Panc1 (cell line): ENCODE measurements around the gene GAPDH. TPM values are rescaled to one million over a fixed set of nuclear protein-coding genes. Genes with fewer than 3 reads are reported as not detected.
A peak's percentile ranks its signal among the peaks of the same experiment; 100 is the strongest.

Source experiments
- ATAC-seq: fragments of 200-7000 bp; cut with Tn5 transposase; 2 replicates; pipeline ENCODE4 v1.9.1; 2020; ENCODE audit warnings: mild to moderate bottlenecking, moderate library complexity
- BruUV-seq: library from RNA; stranded (reverse); fragments of 400-500 nt; replicated peaks from 2 replicates; lab custom pipeline; 2021; lab: Mats Ljungman, UMichigan
- CTCF ChIA-PET: fragments of 300-600 bp; sonication (Branson Sonifier 250); formaldehyde crosslinking; loops from one replicate; lab custom pipeline; 2022; ENCODE audit warnings: antibody characterized with exemption; lab: Charles Lee
- POLR2A ChIA-PET: fragments of 300-600 bp; sonication (Branson Sonifier 250); formaldehyde crosslinking; loops from one replicate; lab custom pipeline; 2022; ENCODE audit warnings: antibody characterized with exemption; lab: Charles Lee
- DNase-seq: peaks from one replicate; pipeline ENCODE4 v3.0.0-alpha.2; 2010; ENCODE audit warnings: low read depth, low spot score
- H3K27ac ChIP-seq: 2 replicates; pipeline ENCODE4 v1.5.1; 2011; ENCODE audit warnings: mild to moderate bottlenecking, low read length, inconsistent platforms
- H3K27me3 ChIP-seq: fragments of 200-500 bp; sonication (Bioruptor generic); 2 replicates; pipeline ENCODE4 v1.6.0; 2014; ENCODE audit warnings: low read length, inconsistent platforms; ENCODE audit not compliant: control insufficient read depth, insufficient read depth
- H3K36me3 ChIP-seq: fragments of 200-500 bp; sonication (Bioruptor generic); 2 replicates; pipeline ENCODE4 v1.5.1; 2014; ENCODE audit warnings: inconsistent platforms, mild to moderate bottlenecking, low read length, moderate library complexity; ENCODE audit not compliant: control insufficient read depth, insufficient read depth
- H3K4me1 ChIP-seq: 2 replicates; pipeline ENCODE4 v1.5.1; 2011; ENCODE audit warnings: inconsistent platforms, mild to moderate bottlenecking, low read length, moderate library complexity; ENCODE audit not compliant: control insufficient read depth, insufficient read depth
- H3K4me3 ChIP-seq, 2 experiments: 2 replicates each; pipeline ENCODE4 v1.5.1; 2011 to 2012; ENCODE audit warnings: low read depth in 2 of 2, low read length in 2 of 2, mild to moderate bottlenecking in 2 of 2, inconsistent platforms in 1 of 2, moderate library complexity in 1 of 2
- H3K9me3 ChIP-seq: fragments of 200-500 bp; sonication (Bioruptor generic); 2 replicates; pipeline ENCODE4 v1.5.1; 2014; ENCODE audit warnings: low read depth, mild to moderate bottlenecking, inconsistent platforms, low read length, moderate library complexity; ENCODE audit not compliant: control insufficient read depth, insufficient read depth
- POLR2AphosphoS5 ChIP-seq: IDR thresholded peaks from 2 replicates; pipeline ENCODE4 v1.6.1; 2012; ENCODE audit warnings: mild to moderate bottlenecking, low read depth, low read length, moderate library complexity
- SIN3A ChIP-seq: IDR thresholded peaks from 2 replicates; pipeline ENCODE4 v1.6.1; 2012; ENCODE audit warnings: low read depth, mild to moderate bottlenecking, low read length, moderate library complexity, borderline replicate concordance; ENCODE audit not compliant: insufficient read depth
- TCF7L2 ChIP-seq: IDR thresholded peaks from 2 replicates; pipeline ENCODE4 v1.6.1; 2011; ENCODE audit warnings: mild to moderate bottlenecking, low read depth, low read length, inconsistent platforms
- in situ Hi-C: cut with HindIII; loops from 2 replicates; pipeline ENCODE4 v1.10.0; 2016; ENCODE audit warnings: low sequenced_read_pairs, low pct_unique_long_range_greater_than_20kb
- intact Hi-C: fragments of 100-400 bp; cut with micrococcal nuclease; formaldehyde crosslinking; loops from one replicate; pipeline ENCODE4 v1.10.0; 2022; ENCODE audit not compliant: unreplicated experiment
- total RNA-seq: library from RNA; stranded (reverse); gene quantifications from one replicate; pipeline ENCODE4 v1.2.1, GENCODE V29; 2021; ENCODE audit not compliant: unreplicated experiment
- TF ChIP-seq, protein P1 (sequence below), 2 experiments: IDR thresholded peaks; 2 replicates each; pipeline ENCODE4 v1.6.1; 2011 to 2012; ENCODE audit warnings: low read depth in 2 of 2, control low read depth in 1 of 2, low read length in 1 of 2, mild to moderate bottlenecking in 1 of 2, moderate library complexity in 1 of 2; ENCODE audit not compliant: insufficient read depth in 1 of 2
- TF ChIP-seq, protein P2 (sequence below): fragments of 450-650 bp; IDR thresholded peaks from 2 replicates; pipeline ENCODE4 v1.5.1; 2017; ENCODE audit warnings: mild to moderate bottlenecking

The GAPDH gene
- total RNA-seq, 1 experiment from 2014 or later, result 2,912 TPM

GRCh38 chr12:6532051-6532926 is 2.0 kb upstream of the GAPDH start:
- ATAC-seq (peak; percentile 26; the same call in 1 of the 2 replicates), DNase-seq (no peak)
- Histone ChIP-seq H3K36me3 (peaks cover 11% of the 10 kb centered on the region), H3K27me3 (no peaks in the 10 kb centered on the region), H3K9me3 (no peaks in the 10 kb centered on the region), H3K4me3 (peak overlapping the region; percentile 66 to 86), H3K4me1 (peaks cover 27% of the 10 kb centered on the region), H3K27ac (peak overlapping the region; percentile 95)
- ChIA-PET POLR2A (interaction anchor here (0.5 to 0.6 kb wide), 2 partner anchors 157 to 174 kb away, joined by 6 to 11 read pairs; partner anchors contain the start of gene ZNF384), CTCF (interaction anchor here (0.6 kb wide), 2 partner anchors 9 to 30 kb away, joined by 4 read pairs; no protein-coding TSS in a partner anchor)
- in situ Hi-C loops, result no loop called here
- TF ChIP-seq TCF7L2 (no peak), SIN3A (no peak), POLR2AphosphoS5 (no peak; the same call in 1 of the 2 replicates)
- TF ChIP-seq, protein P1, sequence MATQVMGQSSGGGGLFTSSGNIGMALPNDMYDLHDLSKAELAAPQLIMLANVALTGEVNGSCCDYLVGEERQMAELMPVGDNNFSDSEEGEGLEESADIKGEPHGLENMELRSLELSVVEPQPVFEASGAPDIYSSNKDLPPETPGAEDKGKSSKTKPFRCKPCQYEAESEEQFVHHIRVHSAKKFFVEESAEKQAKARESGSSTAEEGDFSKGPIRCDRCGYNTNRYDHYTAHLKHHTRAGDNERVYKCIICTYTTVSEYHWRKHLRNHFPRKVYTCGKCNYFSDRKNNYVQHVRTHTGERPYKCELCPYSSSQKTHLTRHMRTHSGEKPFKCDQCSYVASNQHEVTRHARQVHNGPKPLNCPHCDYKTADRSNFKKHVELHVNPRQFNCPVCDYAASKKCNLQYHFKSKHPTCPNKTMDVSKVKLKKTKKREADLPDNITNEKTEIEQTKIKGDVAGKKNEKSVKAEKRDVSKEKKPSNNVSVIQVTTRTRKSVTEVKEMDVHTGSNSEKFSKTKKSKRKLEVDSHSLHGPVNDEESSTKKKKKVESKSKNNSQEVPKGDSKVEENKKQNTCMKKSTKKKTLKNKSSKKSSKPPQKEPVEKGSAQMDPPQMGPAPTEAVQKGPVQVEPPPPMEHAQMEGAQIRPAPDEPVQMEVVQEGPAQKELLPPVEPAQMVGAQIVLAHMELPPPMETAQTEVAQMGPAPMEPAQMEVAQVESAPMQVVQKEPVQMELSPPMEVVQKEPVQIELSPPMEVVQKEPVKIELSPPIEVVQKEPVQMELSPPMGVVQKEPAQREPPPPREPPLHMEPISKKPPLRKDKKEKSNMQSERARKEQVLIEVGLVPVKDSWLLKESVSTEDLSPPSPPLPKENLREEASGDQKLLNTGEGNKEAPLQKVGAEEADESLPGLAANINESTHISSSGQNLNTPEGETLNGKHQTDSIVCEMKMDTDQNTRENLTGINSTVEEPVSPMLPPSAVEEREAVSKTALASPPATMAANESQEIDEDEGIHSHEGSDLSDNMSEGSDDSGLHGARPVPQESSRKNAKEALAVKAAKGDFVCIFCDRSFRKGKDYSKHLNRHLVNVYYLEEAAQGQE (IDR thresholded peaks at IDR 0.05; ENCODE audit: insufficient read depth in 1 of 2, low read depth in 2 of 2, low read length in 1 of 2), result no peak
- TF ChIP-seq, protein P2, sequence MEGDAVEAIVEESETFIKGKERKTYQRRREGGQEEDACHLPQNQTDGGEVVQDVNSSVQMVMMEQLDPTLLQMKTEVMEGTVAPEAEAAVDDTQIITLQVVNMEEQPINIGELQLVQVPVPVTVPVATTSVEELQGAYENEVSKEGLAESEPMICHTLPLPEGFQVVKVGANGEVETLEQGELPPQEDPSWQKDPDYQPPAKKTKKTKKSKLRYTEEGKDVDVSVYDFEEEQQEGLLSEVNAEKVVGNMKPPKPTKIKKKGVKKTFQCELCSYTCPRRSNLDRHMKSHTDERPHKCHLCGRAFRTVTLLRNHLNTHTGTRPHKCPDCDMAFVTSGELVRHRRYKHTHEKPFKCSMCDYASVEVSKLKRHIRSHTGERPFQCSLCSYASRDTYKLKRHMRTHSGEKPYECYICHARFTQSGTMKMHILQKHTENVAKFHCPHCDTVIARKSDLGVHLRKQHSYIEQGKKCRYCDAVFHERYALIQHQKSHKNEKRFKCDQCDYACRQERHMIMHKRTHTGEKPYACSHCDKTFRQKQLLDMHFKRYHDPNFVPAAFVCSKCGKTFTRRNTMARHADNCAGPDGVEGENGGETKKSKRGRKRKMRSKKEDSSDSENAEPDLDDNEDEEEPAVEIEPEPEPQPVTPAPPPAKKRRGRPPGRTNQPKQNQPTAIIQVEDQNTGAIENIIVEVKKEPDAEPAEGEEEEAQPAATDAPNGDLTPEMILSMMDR, result no peak
- BruUV-seq, result no TSS peak
- intact Hi-C loops, result no loop called here

- TF ChIP-seq POLR2AphosphoS5, result no peak
- TF ChIP-seq, protein P2, result no peak
- TF ChIP-seq SIN3A, result no peak
- TF ChIP-seq, protein P1 (IDR thresholded peaks at IDR 0.05; ENCODE audit: insufficient read depth in 1 of 2, low read depth in 2 of 2, low read length in 1 of 2), result no peak
- no peak for TF ChIP-seq TCF7L2
- H3K9me3 ChIP-seq, result no peaks in the 10 kb centered on the region
- DNase-seq, result no peak
- BruUV-seq, result no TSS peak
- H3K27me3 ChIP-seq, result no peaks in the 10 kb centered on the region
- H3K4me1 ChIP-seq, result peaks cover 33% of the 10 kb centered on the region
- H3K4me3 ChIP-seq, result peak overlapping the region; percentile 66 to 86
- ChIA-PET CTCF (interaction anchor here (0.6 kb wide), 1 partner anchor 29 kb away, joined by 4 read pairs; no protein-coding TSS in a partner anchor), POLR2A (interaction anchor here (0.5 to 0.6 kb wide), 2 partner anchors 156 to 175 kb away, joined by 6 to 11 read pairs; partner anchors contain the start of gene ZNF384)
- ATAC-seq, result peak; percentile 60
- intact Hi-C loops (no loop called here), in situ Hi-C loops (no loop called here)
- H3K27ac ChIP-seq, result peak overlapping the region; percentile 95
- peaks cover 11% of the 10 kb centered on the region for H3K36me3 ChIP-seq
Measured at GRCh38 chr12:6532927-6533652, 1.2 kb upstream of the GAPDH start.
